OCI-LY1 (cell line): Measurements from ENCODE around the gene LTB4R.

Experiments used
- EZH2 ChIP-seq: fragments of 200-600 bp; sonication (generic), shearing (Covaris generic); IDR thresholded peaks from 2 replicates; pipeline ENCODE4 v1.8.0; 2017; ENCODE audit warnings: borderline replicate concordance, mixed run types, mild to moderate bottlenecking, antibody characterized with exemption, low read length, moderate library complexity, mixed read lengths
- TF ChIP-seq, protein P1 (sequence below): fragments of 200-600 bp; sonication (generic), shearing (Covaris generic); IDR thresholded peaks from 2 replicates; pipeline ENCODE4 v1.5.1; 2017; ENCODE audit warnings: mild to moderate bottlenecking, antibody characterized with exemption, low read length, moderate library complexity, mixed read lengths

DNA sequence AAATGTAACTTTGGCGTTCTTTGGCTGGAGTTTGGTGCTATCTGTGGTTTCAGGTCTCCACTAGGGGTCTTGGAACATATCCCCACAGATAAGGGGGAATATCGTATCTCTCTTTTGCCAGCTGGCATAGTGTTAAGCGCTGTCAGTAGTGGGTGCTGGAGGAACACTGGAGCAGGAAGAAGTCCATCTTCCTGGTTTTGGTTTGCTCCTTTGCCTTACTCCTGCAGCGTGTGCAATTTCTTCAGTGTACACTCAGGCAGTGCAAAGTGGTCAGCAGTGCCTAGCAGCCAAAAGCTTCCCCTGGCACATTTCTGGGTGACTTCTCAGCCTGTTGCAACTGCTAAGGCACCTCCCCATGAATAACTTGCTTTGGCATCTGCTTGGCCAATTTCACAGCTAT, 40.2 kb downstream of the LTB4R start:
- no peak for TF ChIP-seq EZH2
- TF ChIP-seq, protein P1, sequence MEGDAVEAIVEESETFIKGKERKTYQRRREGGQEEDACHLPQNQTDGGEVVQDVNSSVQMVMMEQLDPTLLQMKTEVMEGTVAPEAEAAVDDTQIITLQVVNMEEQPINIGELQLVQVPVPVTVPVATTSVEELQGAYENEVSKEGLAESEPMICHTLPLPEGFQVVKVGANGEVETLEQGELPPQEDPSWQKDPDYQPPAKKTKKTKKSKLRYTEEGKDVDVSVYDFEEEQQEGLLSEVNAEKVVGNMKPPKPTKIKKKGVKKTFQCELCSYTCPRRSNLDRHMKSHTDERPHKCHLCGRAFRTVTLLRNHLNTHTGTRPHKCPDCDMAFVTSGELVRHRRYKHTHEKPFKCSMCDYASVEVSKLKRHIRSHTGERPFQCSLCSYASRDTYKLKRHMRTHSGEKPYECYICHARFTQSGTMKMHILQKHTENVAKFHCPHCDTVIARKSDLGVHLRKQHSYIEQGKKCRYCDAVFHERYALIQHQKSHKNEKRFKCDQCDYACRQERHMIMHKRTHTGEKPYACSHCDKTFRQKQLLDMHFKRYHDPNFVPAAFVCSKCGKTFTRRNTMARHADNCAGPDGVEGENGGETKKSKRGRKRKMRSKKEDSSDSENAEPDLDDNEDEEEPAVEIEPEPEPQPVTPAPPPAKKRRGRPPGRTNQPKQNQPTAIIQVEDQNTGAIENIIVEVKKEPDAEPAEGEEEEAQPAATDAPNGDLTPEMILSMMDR: no peak; the same call in 1 of the 2 replicates
